HepG2 (cell line): ENCODE measurements around the gene INHBB. TPM values are rescaled to one million over a fixed set of nuclear protein-coding genes. Genes with fewer than 3 reads are reported as not detected.

ENCODE experiments used
- ARID4A ChIP-seq: sonication (generic); formaldehyde crosslinking; IDR thresholded peaks from 2 replicates; pipeline ENCODE4 v1.5.0; 2020; ENCODE audit warnings: mild to moderate bottlenecking, missing genetic modification reagents, borderline replicate concordance
- ATF7 ChIP-seq, 2 experiments: fragments of 450-650 bp in 1 of 2; sonication (generic) in 1 of 2; formaldehyde crosslinking in 1 of 2; IDR thresholded peaks; 2 replicates each; pipeline versions ENCODE4 v1.4.0 to v1.6.1; 2016 to 2020; ENCODE audit warnings: antibody characterized with exemption in 1 of 2, mild to moderate bottlenecking in 1 of 2, missing genetic modification reagents in 1 of 2
- ATF7-NPFF ChIP-seq: sonication (generic); formaldehyde crosslinking; IDR thresholded peaks from 2 replicates; pipeline ENCODE4 v1.8.1; 2023; ENCODE audit warnings: mild to moderate bottlenecking, low read depth, missing genetic modification reagents, moderate library complexity
- CBX5 ChIP-seq: sonication (generic); formaldehyde crosslinking; IDR thresholded peaks from 2 replicates; pipeline ENCODE4 v1.4.0; 2020; ENCODE audit warnings: missing genetic modification reagents, borderline replicate concordance
- CREBL2 ChIP-seq: sonication (generic); formaldehyde crosslinking; IDR thresholded peaks from 2 replicates; pipeline ENCODE4 v1.8.1; 2023; ENCODE audit warnings: missing genetic modification reagents, mild to moderate bottlenecking, borderline replicate concordance
- GATAD1 ChIP-seq: IDR thresholded peaks from 2 replicates; pipeline ENCODE4 v1.6.1; 2016; ENCODE audit warnings: missing genetic modification reagents, missing compliant biosample characterization
- HNF4A ChIP-seq: sonication (generic); formaldehyde crosslinking; IDR thresholded peaks from 2 replicates; pipeline ENCODE4 v1.4.0; 2020; ENCODE audit warnings: missing genetic modification reagents
- KDM4B ChIP-seq: sonication (generic); formaldehyde crosslinking; IDR thresholded peaks from 2 replicates; pipeline ENCODE4 v1.4.0; 2020; ENCODE audit warnings: missing genetic modification reagents
- LRRFIP1 ChIP-seq: sonication (generic); formaldehyde crosslinking; conservative IDR thresholded peaks from 2 replicates; pipeline ENCODE4 v1.4.0; 2020; ENCODE audit warnings: missing genetic modification reagents
- NCOA1 ChIP-seq: sonication (generic); formaldehyde crosslinking; IDR thresholded peaks from 2 replicates; pipeline ENCODE4 v1.9.0; 2021; ENCODE audit warnings: missing genetic modification reagents
- NRL ChIP-seq: sonication (generic); formaldehyde crosslinking; IDR thresholded peaks from 2 replicates; pipeline ENCODE4 v1.5.0; 2020; ENCODE audit warnings: missing genetic modification reagents, mild to moderate bottlenecking, moderate library complexity, borderline replicate concordance
- POLR2G ChIP-seq: fragments of 200-400 bp; formaldehyde crosslinking; IDR thresholded peaks from 2 replicates; pipeline ENCODE4 v1.6.1; 2018; ENCODE audit warnings: mild to moderate bottlenecking, low read depth, low read length, moderate library complexity
- RAD51 ChIP-seq: fragments of 450-650 bp; IDR thresholded peaks from 2 replicates; pipeline ENCODE4 v1.6.1; 2016; ENCODE audit warnings: borderline replicate concordance
- U2AF2 ChIP-seq: fragments of 200-400 bp; formaldehyde crosslinking; IDR thresholded peaks from 2 replicates; pipeline ENCODE4 v1.6.1; 2017; ENCODE audit warnings: low read depth, mild to moderate bottlenecking, low read length
- YY1 ChIP-seq: IDR thresholded peaks from 2 replicates; pipeline ENCODE4 v1.6.1; 2011; ENCODE audit warnings: low read length, low read depth, moderate library complexity, mild to moderate bottlenecking; ENCODE audit not compliant: insufficient read depth, insufficient replicate concordance
- ZFP41 ChIP-seq: sonication (generic); formaldehyde crosslinking; IDR thresholded peaks from 2 replicates; pipeline ENCODE4 v1.4.0; 2020; ENCODE audit warnings: mild to moderate bottlenecking, missing genetic modification reagents, borderline replicate concordance
- ZFY ChIP-seq: sonication (generic); formaldehyde crosslinking; IDR thresholded peaks from 2 replicates; pipeline ENCODE4 v1.4.0; 2020; ENCODE audit warnings: missing genetic modification reagents
- ZIK1 ChIP-seq: sonication (generic); formaldehyde crosslinking; IDR thresholded peaks from 2 replicates; pipeline ENCODE4 v1.5.0; 2020; ENCODE audit warnings: mild to moderate bottlenecking, low read depth, missing genetic modification reagents, borderline replicate concordance
- ZNF468 ChIP-seq: sonication (generic); formaldehyde crosslinking; IDR thresholded peaks from 2 replicates; pipeline ENCODE4 v1.8.0; 2022; ENCODE audit warnings: mild to moderate bottlenecking, moderate library complexity, missing genetic modification reagents
- ZNF691 ChIP-seq: sonication (generic); formaldehyde crosslinking; IDR thresholded peaks from 2 replicates; pipeline ENCODE4 v1.4.0; 2020; ENCODE audit warnings: missing genetic modification reagents, low read depth, mild to moderate bottlenecking, borderline replicate concordance
- ZNF883 ChIP-seq: sonication (generic); formaldehyde crosslinking; IDR thresholded peaks from 2 replicates; pipeline ENCODE4 v1.5.1; 2020; ENCODE audit warnings: mild to moderate bottlenecking, missing genetic modification reagents; ENCODE audit errors: not compliant biosample characterization
- ZSCAN30 ChIP-seq: sonication (generic); formaldehyde crosslinking; IDR thresholded peaks from 2 replicates; pipeline ENCODE4 v1.5.0; 2020; ENCODE audit warnings: mild to moderate bottlenecking, missing genetic modification reagents
- polyA plus RNA-seq, 8 experiments: library from polyadenylated mRNA; depleted of rRNA in 3 of 8; stranded (reverse) in 7 of 8; unstranded in 1 of 8; fragments of >200 nt; fragmentation: Illumina TruSeq in 4 of 8; extraction: Trizol in 4 of 8; gene quantifications; 2 replicates each; pipeline versions ENCODE4 v1.2.1 to v1.2.3, GENCODE V29; 2011 to 2016; ENCODE audit warnings: low read depth in 4 of 8, missing spikeins in 1 of 8, mixed read lengths in 1 of 8; ENCODE audit not compliant: insufficient read depth in 1 of 8
- total RNA-seq, 5 experiments: library from RNA; depleted of rRNA; stranded (reverse); fragments of >200 nt; fragmentation: Illumina TruSeq; extraction: Trizol; gene quantifications; 2 replicates each; pipeline ENCODE4 v1.2.3, GENCODE V29; 2016; ENCODE audit warnings: low read depth in 1 of 5

Gene INHBB
- total and polyA plus RNA-seq, 2 of the 13 experiments (the other 11 are each of a cell fraction or from before 2014, with no cell fraction given), result 0.20 to 1.7 TPM

- TF ChIP-seq ARID4A (CRISPR knock-in tag), result peak; percentile 59; the same call in 1 of the 2 replicates
- no peak for TF ChIP-seq NRL (CRISPR knock-in tag)
- TF ChIP-seq RAD51, result no peak
- TF ChIP-seq HNF4A, result 0 out of 2 replicates have a peak, but pooled peaks have one; percentile 11
- no peak for TF ChIP-seq CREBL2 (CRISPR knock-in tag)
- no peak for TF ChIP-seq ATF7 (IDR thresholded peaks at IDR 0.05)
- no peak for TF ChIP-seq ATF7 (CRISPR knock-in tag; IDR thresholded peaks at IDR 0.05)
- TF ChIP-seq YY1, result peak; percentile 62
- peak; percentile 48; the same call in 1 of the 2 replicates for TF ChIP-seq ZFY (CRISPR knock-in tag)
- no peak for TF ChIP-seq LRRFIP1 (CRISPR knock-in tag)
- no peak for TF ChIP-seq ATF7-NPFF
- peak; percentile 53; the same call in 1 of the 2 replicates for TF ChIP-seq KDM4B
- TF ChIP-seq POLR2G, result no peak
- no peak for TF ChIP-seq ZNF691 (CRISPR knock-in tag)
- peak; percentile 63; the same call in 1 of the 2 replicates for TF ChIP-seq NCOA1 (CRISPR knock-in tag)
- TF ChIP-seq U2AF2, result no peak
- TF ChIP-seq GATAD1 (CRISPR knock-in tag), result no peak
- no peak for TF ChIP-seq ZNF468 (CRISPR knock-in tag)
- no peak for TF ChIP-seq ZIK1
- TF ChIP-seq ZSCAN30 (CRISPR knock-in tag), result no peak
- TF ChIP-seq CBX5, result 0 out of 2 replicates have a peak, but pooled peaks have one; percentile 54
- no peak for TF ChIP-seq ZNF883 (CRISPR knock-in tag)
- TF ChIP-seq ZFP41 (CRISPR knock-in tag), result no peak
These were observed 2.4 kb upstream of the INHBB start (continued) for GRCh38 chr2:120343433-120344105.
